ENCODE measurements around the gene MAPK12.

MAPK12 gene

GRCh38 chr22:50226875-50227165, 34.7 kb downstream of the MAPK12 start:
- no peak for DNase-seq

GRCh38 chr22:50226063-50226874, 35.2 kb downstream of the MAPK12 start:
- DNase-seq, result no peak

GRCh38 chr22:50225200-50225969, 36.1 kb downstream of the MAPK12 start:
- no peak for DNase-seq

DNA sequence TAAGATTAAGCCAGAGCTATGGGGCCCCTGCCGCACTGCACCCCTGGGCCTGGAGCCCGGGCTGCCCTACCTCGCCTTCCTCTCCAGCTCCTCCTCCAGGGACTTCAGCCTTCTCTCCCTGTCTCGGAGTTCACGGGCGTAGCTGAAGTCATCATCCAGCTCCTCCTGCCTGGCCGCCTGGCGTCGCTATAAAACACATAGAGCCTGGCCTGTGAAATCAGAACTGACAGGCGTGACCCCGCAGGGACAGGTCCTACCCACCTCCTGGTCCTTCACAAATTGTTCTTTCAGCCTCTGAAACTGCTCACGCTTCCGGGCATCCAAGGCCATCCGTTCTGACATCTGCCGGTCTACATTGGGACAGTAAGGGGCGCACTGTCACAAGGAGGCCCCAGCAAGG, 37.4 kb downstream of the MAPK12 start:
- no peak for DNase-seq

GRCh38 chr22:50222508-50222907, 39.0 kb downstream of the MAPK12 start:
- no peak for DNase-seq

- DNase-seq, result no peak
These were observed 39.8 kb downstream of the MAPK12 start for GRCh38 chr22:50221410-50222300.

DNA sequence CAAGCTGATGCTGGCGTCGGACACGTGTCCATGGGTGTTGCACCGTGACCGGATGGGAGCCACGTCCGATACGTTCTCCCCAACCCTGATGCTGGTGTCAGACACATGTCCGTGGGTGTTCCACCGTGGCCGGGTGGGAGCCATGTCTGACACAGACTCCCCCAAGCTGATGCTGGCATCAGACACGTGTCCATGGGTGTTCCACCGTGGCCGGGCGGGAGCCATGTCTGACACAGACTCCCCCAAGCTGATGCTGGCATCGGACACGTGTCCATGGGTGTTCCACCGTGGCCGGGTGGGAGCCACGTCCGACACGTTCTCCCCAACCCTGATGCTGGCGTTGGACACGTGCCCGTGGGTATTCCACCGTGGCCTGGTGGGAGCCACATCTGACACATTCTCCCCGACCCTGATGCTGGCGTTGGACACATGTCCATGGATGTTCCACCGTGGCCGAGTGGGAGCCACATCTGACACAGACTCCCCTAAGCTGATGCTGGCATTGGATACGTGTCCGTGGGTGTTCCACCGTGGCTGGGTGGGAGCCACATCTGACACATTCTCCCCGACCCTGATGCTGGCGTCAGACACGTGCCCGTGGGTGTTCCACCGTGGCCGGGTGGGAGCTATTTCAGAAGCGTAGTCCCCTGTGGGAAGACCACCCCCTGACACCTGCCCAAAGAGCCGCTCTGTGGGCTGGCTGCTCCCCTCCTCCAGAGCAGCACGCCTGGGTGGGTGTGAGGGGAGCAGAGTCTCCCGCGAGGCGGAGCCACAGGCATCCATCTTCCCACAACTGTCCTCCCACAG, 40.7 kb downstream of the MAPK12 start:
- no peak for DNase-seq

- no peak for DNase-seq
These were observed 41.5 kb downstream of the MAPK12 start for GRCh38 chr22:50219800-50220602.

DNA sequence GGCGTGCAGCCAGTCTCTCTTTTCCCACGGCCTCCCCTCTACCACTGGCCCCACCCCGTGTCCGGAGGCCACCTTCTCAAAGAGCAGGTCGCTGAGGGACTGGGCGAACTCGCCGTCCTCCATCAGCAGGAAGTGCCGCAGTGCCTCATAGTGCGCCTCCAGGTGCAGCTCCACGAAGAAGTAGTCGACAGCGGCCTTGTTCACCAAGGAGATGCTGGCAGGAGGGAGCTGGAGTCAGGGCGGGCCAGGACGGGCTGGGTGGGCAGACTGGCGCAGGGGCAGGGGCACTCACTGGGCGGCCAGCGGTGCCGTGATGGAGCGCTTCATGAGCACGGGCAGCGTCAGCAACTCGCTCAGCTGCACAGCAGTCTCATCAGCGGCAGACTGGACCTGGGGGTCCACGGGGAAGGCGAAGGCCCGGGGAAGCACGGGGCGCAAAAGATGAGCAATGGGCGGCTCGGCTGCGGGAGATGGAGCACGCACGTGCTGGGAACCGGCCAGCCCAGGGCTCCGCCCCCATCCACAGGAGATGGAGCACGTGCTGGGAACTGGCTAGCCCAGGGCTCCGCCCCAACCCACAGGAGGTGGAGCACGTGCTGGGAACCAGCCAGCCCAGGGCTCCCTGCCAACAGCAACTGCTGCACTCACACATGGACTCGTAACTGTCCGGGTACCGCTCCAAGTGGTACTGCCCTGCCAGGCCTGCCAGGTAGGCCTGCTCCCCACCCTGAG, 42.3 kb downstream of the MAPK12 start:
- DNase-seq, result no peak

- DNase-seq, result no peak
These were observed 43.1 kb downstream of the MAPK12 start for GRCh38 chr22:50218153-50218995.

DNA sequence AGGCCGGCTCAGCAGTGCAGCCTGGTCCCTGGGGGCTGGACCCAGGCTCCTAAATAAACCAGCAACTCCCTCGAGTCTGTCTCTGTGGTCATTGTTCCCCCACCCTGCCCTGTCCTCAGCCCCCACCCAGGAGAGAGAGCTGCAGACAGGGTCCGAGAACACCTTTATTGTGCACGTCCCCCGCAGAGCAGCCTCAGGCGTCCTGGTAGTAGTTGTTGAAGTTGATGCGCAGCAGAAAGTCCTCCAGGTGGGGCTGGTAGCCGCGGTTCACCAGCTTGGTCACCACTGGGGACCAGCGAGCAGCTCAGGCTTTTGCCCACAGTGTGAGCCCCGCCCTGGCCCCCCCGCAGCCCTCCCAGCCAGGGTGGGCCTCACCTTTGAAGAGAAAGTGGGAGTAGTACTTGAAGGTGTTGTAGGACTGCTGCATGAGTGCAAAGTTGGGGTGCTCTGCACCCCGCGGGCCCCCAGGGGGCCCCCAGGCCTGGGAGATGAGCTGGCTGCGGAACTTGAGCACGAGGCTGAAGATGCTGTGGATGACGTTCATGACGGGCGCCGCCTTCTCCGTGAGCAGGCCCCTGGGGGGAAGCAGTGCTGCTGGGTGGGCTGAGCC, 43.8 kb downstream of the MAPK12 start:
- no peak for DNase-seq

- no peak for DNase-seq
These were observed 44.6 kb downstream of the MAPK12 start for GRCh38 chr22:50216684-50217520.

GRCh38 chr22:50216055-50216683, 45.3 kb downstream of the MAPK12 start:
- no peak for DNase-seq

DNA sequence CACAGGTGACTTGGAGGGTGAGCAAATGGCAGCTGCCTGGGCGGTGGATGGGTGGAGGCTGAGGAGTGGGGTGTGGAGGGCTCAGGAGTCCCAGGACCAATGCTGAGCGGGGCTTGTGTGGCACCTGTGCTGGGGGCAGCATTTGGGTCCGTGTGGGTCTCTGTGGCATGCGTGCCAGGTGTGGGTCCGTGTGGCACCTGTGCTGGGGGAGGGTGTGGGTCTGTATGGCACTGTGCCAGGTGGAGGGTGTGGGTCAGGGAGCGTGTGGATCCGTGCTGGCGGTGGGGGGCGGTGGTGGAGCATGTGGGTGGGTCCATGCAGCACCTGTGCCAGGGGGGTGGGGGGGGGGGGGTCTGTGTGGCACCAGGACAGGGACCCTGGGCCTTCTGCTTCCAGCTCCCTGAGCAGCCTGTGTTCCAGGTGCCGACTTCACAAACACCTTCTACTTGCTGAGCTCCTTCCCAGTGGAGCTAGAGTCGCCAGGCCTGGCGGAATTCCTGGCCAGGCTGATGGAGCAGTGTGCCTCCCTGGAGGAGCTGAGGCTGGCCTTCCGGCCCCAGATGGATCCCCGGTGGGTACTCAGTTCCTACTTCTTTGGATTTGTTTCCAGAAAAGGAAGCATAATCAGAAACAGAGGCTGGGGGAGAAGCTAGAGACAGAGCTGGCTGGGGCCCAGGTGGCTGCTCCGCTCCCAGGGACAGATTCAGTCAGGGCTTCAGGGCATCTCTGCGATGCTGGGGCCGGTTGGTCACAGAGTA, 46.0 kb downstream of the MAPK12 start:
- DNase-seq, result no peak

DNA sequence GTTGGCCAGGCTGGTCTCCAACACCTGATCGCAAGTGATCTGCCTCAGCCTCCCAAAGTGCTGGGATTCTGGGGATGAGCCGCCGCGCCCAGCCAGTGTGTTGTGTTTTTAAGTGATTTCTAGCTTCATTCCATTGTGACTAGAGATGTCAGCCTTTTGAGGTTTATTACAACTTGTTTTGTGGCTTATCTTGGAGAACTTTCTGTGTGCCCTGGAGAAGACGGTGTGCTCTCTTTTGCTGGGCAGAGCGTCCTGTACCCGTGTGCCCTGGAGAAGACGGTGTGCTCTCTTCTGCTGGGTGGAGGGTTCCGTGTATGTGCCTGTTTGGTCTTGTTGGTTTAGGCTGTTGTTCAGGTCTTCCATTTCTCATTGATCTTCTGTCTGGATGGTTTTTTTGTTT, 48.2 kb downstream of the MAPK12 start:
- DNase-seq, result no peak

- no peak for DNase-seq
These were observed 50.3 kb downstream of the MAPK12 start for GRCh38 chr22:50211147-50211546.

Measured in T-helper 9 cell (primary cell).